Measurements from ENCODE around the gene ALDH2.
"Not testable (repeated sequence)": the region's sequence is repeated elsewhere in the genome, so short reads cannot be mapped to it uniquely, and the experiment has no call there.

ALDH2 gene

GRCh38 chr12:111766608-111767361 lies at the start of gene ALDH2:
Gene ALDH2 (plus strand): TSS chr12:111766933. CDS start chr12:111766983, 50 bp downstream.
- no peak for DNase-seq

DNA sequence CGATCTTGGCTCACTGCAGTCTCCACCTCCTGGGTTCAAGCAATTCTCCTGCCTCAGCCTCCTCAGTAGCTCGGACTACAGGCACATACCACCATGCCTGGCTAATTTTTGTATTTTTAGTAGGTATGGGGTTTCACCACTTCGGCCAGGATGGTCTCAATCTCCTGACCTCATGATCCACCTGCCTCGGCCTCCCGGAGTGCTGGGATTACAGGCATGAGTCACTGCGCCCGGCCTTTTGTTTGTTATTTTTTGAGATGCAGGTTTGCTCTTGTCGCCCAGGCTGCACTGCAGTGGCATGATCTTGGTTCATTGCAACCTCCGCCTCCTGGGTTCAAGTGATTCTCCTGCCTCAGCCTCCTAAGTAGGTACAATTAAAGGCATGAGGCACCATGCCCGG lies 47.4 kb upstream of the ALDH2 start:
- not testable (repeated sequence) for DNase-seq

- no peak for DNase-seq
Observed at GRCh38 chr12:111720457-111720856, 46.3 kb upstream of the ALDH2 start.

DNA sequence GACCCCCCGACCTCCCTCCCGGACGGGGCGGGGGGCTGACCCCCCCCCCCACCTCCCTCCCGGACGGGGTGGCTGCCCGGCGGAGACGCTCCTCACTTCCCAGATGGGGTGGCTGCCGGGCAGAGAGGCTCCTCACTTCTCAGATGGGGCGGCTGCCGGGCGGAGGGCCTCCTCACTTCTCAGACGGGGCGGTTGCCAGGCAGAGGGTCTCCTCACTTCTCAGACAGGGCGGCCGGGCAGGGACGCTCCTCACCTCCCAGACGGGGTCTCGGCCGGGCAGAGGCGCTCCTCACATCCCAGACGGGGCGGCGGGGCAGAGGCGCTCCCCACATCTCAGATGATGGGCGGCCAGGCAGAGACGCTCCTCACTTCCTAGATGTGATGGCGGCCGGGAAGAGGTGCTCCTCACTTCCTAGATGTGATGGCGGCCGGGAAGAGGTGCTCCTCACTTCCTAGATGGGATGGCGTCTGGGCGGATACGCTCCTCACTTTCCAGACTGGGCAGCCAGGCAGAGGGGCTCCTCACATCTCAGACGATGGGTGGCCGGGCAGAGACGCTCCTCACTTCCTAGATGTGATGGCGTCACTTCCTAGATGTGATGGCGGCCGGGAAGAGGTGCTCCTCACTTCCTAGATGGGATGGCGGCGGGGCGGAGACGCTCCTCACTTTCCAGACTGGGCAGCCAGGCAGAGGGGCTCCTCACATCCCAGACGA lies 42.9 kb upstream of the ALDH2 start:
- DNase-seq: not testable (repeated sequence)

DNA sequence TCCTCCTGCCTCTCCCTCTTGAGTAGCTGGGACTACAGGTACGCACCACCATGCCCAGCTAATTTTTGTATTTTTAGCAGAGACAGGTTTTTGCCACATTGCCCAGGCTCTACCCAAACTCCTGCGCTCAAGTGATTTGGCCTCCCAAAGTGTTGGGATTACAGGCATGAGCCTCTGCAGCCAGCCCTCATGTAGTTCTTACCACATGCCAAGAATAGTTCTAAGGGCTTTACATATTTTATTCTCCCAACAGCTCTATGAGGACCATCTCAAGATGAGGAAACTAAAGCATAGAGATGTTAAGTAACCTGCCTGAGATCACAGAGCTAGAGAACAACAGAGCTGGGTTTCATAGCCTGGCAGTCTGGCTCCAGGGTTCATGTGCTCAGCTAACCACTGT lies 37.9 kb upstream of the ALDH2 start:
- DNase-seq: no peak

DNA sequence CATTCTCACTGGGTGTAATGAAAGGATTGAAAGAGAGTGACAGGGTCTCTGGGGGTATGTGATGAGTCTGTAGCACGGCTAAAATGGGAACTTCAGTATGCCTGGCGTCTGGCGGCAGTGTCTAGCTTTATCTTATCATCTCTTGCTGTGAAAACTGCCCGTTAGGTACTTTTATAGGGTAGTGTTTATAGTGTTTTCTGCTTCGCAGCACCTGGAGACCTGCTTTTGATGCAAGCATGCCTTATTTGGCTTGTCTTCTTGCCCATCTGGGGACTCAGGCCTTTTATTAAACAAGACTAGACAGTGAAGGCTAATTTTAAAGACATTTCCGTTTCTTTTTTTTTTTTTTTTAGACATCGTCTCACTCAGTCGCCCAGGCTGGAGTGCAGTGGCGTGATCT lies 36.3 kb upstream of the ALDH2 start:
- no peak for DNase-seq

GRCh38 chr12:111732786-111733185 lies 33.9 kb upstream of the ALDH2 start:
- no peak for DNase-seq

DNA sequence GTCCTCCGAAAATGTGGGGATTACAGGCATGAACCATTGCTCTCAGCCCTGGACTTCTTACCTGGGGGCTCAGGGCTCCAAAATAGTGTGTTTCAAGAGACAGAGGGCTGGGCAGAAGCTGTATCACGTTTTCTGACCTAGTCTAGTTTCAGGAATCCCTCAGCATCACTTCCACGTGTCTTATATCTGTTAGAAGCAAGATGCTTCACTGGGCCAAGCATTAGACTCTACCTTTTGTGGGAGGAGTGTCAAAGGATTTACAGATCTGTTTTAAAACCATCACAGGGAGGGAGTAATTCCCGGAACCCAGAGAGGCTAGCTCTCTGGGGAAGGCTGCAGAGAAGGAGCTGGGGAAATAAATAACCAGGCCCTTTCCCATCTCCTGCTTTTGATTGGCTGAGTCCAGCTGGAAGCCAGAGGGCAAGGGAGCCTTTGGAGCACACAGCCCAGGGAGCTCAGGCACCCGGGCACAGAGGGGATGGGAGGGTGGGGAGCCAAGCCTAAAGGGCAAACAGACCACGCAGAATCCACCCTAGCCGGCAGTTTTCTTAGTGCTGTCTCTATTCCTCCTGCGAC lies 33.3 kb upstream of the ALDH2 start:
- no peak for DNase-seq

DNA sequence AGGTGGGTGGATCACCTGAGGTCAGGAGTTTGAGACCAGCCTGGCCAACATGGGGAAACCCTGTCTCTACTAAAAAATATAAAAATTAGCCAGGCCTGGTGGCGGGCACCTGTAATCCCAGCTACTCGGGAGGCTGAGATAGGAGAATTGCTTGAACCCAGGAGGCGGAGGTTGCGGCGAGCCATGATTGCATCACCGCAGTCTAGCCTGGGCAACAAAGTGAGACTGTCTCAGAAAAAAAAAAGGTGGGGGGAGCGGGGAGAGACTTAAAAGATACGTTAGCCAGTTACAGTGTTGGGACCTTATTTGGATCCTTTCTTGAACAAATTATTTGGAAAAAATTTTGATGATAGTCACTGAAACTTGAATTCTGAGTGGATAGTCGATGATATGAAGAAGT lies 27.2 kb upstream of the ALDH2 start:
- not testable (repeated sequence) for DNase-seq

- no peak for DNase-seq
Observed at GRCh38 chr12:111741235-111741812, 25.4 kb upstream of the ALDH2 start.

GRCh38 chr12:111745211-111745610 lies 21.5 kb upstream of the ALDH2 start:
- no peak for DNase-seq

GRCh38 chr12:111747333-111747732 lies 19.4 kb upstream of the ALDH2 start:
- DNase-seq: no peak

- DNase-seq: no peak
Observed at GRCh38 chr12:111748151-111748672, 18.5 kb upstream of the ALDH2 start.

GRCh38 chr12:111748867-111749266 lies 17.9 kb upstream of the ALDH2 start:
- no peak for DNase-seq

GRCh38 chr12:111749391-111749790 lies 17.3 kb upstream of the ALDH2 start:
- DNase-seq: no peak

- DNase-seq: no peak
Observed at GRCh38 chr12:111753144-111753881, 13.4 kb upstream of the ALDH2 start.

DNA sequence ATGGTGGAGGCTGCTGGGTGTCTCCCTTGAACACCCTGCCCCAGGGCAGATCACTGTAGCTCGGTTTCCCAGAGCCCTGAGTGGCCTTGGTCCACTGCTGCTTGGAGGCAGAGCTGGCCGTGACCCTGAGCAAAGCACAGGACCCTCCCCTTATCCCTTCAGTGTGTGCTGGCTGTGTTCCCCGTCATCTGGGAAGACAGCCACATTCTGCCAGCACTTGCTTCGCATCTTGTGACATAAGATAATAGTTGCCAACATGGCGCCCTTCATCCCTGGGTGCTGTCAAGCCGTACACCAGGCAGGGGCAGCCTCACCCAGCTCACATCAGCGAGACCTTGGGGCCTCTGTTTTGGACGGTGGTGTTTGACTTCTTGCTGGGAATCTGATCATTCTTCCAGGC lies 12.1 kb upstream of the ALDH2 start:
- DNase-seq: no peak

GRCh38 chr12:111756196-111756595 lies 10.5 kb upstream of the ALDH2 start:
- no peak for DNase-seq

GRCh38 chr12:111756681-111757080 lies 10.1 kb upstream of the ALDH2 start:
- DNase-seq: no peak

DNA sequence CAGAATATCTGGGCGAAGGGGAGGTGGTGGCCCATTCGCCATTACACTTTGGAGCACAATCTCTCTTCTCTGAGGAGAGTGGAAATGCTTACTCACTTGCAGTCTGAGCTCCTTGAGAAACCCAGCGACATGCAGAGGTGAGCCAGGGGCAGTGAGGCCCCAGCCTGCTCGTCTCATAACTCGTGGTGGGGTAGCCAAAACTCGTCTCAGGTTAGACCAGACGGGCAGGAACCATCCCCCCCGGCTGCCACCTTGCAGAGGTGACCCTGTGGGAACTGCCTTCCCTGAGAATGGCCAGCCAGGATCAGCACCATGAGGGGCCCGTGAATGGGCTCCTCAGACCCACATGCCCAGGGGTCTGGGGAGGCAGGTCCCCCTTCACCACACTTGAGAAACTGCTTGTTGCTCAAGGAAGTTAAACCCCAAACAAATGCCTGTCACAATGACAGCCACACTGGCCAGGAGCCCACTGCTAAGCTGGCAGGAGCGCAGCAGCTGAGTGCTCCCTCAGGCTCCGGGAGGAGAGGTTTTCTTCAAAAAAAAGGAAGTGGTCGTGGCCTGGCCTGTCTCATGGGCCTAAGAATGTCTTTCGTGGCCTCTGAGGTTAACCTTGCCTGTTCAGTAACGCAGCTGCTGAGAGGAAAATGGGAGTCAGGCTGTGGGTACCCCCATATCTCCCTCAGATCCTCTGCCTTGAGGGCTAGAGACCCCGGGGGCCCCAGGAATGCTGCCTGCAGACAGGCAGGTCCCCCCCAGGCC lies 9.2 kb upstream of the ALDH2 start:
- DNase-seq: no peak

GRCh38 chr12:111758120-111758561 lies 8.6 kb upstream of the ALDH2 start:
- no peak for DNase-seq

DNA sequence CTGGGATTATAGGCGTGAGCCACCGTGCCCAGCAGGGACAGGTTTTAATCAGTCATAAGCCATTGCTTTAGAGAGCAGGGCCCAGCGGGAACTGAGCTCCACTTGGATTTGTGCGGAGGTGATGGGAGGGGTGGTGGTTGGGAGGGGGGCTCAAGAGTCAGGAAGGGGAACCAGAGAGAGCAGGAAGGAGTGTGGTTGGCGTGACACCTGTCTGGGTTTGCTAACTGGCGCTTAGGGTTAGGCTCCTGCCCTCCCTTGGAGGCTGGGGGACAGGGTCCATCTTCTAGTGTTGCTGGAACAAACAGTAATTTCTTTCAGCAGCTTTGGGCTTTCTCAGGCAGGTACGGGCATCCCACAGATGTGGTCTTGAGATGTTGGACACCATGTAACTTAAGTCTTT lies 7.5 kb upstream of the ALDH2 start:
- no peak for DNase-seq
